HL-60 (cell line): ENCODE results near the gene ANKS1A.

ENCODE experiments used
- CTCF ChIP-seq: IDR thresholded peaks from one replicate; pipeline ENCODE4 v1.5.1; 2011; ENCODE audit warnings: low read length, control low read depth, inconsistent platforms; ENCODE audit not compliant: insufficient read depth
- POLR2AphosphoS5 ChIP-seq: IDR thresholded peaks from 2 replicates; pipeline ENCODE4 v1.6.1; 2012; ENCODE audit warnings: low read depth
- REST ChIP-seq: IDR thresholded peaks from 2 replicates; pipeline ENCODE4 v1.6.1; 2012; ENCODE audit warnings: low read depth; ENCODE audit not compliant: insufficient replicate concordance

- TF ChIP-seq CTCF (no peak), REST (no peak), POLR2AphosphoS5 (no peak)
Measured at GRCh38 chr6:35026434-35027222, 137.6 kb downstream of the ANKS1A start.
